NT2/D1 (cell line): ENCODE measurements around the gene ADAMTS5.

Experiments used
- DNase-seq: peaks from one replicate; pipeline ENCODE4 v3.0.0-alpha.2; 2011; ENCODE audit warnings: low read depth, low spot score
- H3K27me3 ChIP-seq: 2 replicates; pipeline ENCODE4 v1.6.0; 2011; ENCODE audit warnings: mild to moderate bottlenecking; ENCODE audit not compliant: insufficient read length, insufficient read depth
- H3K36me3 ChIP-seq: 2 replicates; pipeline ENCODE4 v1.6.1; 2011; ENCODE audit warnings: mild to moderate bottlenecking, low read length, mixed read lengths; ENCODE audit not compliant: insufficient read depth, insufficient read length
- H3K4me1 ChIP-seq: 2 replicates; pipeline ENCODE4 v1.5.1; 2011; ENCODE audit not compliant: insufficient read depth, insufficient read length
- H3K4me3 ChIP-seq: 2 replicates; pipeline ENCODE4 v1.5.1; 2011; ENCODE audit warnings: low read depth; ENCODE audit not compliant: insufficient read length
- H3K9ac ChIP-seq: 2 replicates; pipeline ENCODE4 v1.6.0; 2011; ENCODE audit warnings: low read depth; ENCODE audit not compliant: insufficient read length
- H3K9me3 ChIP-seq: 2 replicates; pipeline ENCODE4 v1.5.1; 2011; ENCODE audit warnings: mild to moderate bottlenecking, low read length; ENCODE audit not compliant: insufficient read depth
- SUZ12 ChIP-seq: IDR thresholded peaks from 2 replicates; pipeline ENCODE4 v1.6.1; 2011; ENCODE audit not compliant: insufficient read length, insufficient read depth; ENCODE audit errors: extremely low read depth
- YY1 ChIP-seq: IDR thresholded peaks from 2 replicates; pipeline ENCODE4 v1.6.1; 2011; ENCODE audit not compliant: insufficient read length, insufficient read depth
- ZNF274 ChIP-seq: IDR thresholded peaks from 2 replicates; pipeline ENCODE4 v1.6.1; 2011; ENCODE audit warnings: mild to moderate bottlenecking, low read depth, low read length

Gene ADAMTS5

GRCh38 chr21:26948194-26948593, 18.7 kb downstream of the ADAMTS5 start:
- H3K9me3 ChIP-seq: no peaks in the 10 kb centered on the region
- TF ChIP-seq ZNF274 (no peak), YY1 (no peak), SUZ12 (no peak)
- H3K9ac ChIP-seq: no peak overlapping the region
- H3K36me3 ChIP-seq: no peaks in the 10 kb centered on the region
- H3K4me1 ChIP-seq: peaks cover 5% of the 10 kb centered on the region
- no peak for DNase-seq
- no peak overlapping the region for H3K4me3 ChIP-seq
- peaks cover 19% of the 10 kb centered on the region for H3K27me3 ChIP-seq

GRCh38 chr21:26946744-26947446, 20.0 kb downstream of the ADAMTS5 start:
- H3K9ac ChIP-seq: no peak overlapping the region
- H3K4me1 ChIP-seq: peaks cover 5% of the 10 kb centered on the region
- TF ChIP-seq ZNF274 (no peak), SUZ12 (no peak), YY1 (no peak)
- H3K9me3 ChIP-seq: no peaks in the 10 kb centered on the region
- no peak overlapping the region for H3K4me3 ChIP-seq
- H3K27me3 ChIP-seq: peaks cover 19% of the 10 kb centered on the region
- H3K36me3 ChIP-seq: no peaks in the 10 kb centered on the region
- DNase-seq: no peak

- H3K4me1 ChIP-seq: peaks cover 5% of the 10 kb centered on the region
- TF ChIP-seq ZNF274: no peak
- no peak for TF ChIP-seq SUZ12
- TF ChIP-seq YY1: no peak
- DNase-seq: no peak
- no peak overlapping the region for H3K9ac ChIP-seq
- H3K9me3 ChIP-seq: no peaks in the 10 kb centered on the region
- peaks cover 19% of the 10 kb centered on the region for H3K27me3 ChIP-seq
- H3K4me3 ChIP-seq: no peak overlapping the region
- no peaks in the 10 kb centered on the region for H3K36me3 ChIP-seq
Measured at GRCh38 chr21:26945916-26946675, 20.8 kb downstream of the ADAMTS5 start.

- Histone ChIP-seq H3K36me3 (no peaks in the 10 kb centered on the region), H3K27me3 (peaks cover 19% of the 10 kb centered on the region), H3K9ac (no peak overlapping the region), H3K4me1 (peaks cover 5% of the 10 kb centered on the region), H3K4me3 (no peak overlapping the region), H3K9me3 (no peaks in the 10 kb centered on the region)
- TF ChIP-seq SUZ12 (no peak), ZNF274 (no peak), YY1 (no peak)
- DNase-seq: no peak
Measured at GRCh38 chr21:26943921-26944320, 23.0 kb downstream of the ADAMTS5 start.

- TF ChIP-seq YY1 (no peak), SUZ12 (no peak), ZNF274 (no peak)
Measured at GRCh38 chr21:26941421-26941820, 25.5 kb downstream of the ADAMTS5 start.

GRCh38 chr21:26939601-26940111, 27.2 kb downstream of the ADAMTS5 start:
- TF ChIP-seq ZNF274 (no peak), SUZ12 (no peak), YY1 (no peak)
- no peak overlapping the region for H3K9ac ChIP-seq
- no peaks in the 10 kb centered on the region for H3K9me3 ChIP-seq
- H3K4me3 ChIP-seq: no peak overlapping the region
- H3K36me3 ChIP-seq: no peaks in the 10 kb centered on the region
- no peak for DNase-seq
- H3K27me3 ChIP-seq: no peaks in the 10 kb centered on the region
- no peaks in the 10 kb centered on the region for H3K4me1 ChIP-seq

More at GRCh38 chr21:26941421-26941820, 25.5 kb downstream of the ADAMTS5 start:
- no peaks in the 10 kb centered on the region for H3K9me3 ChIP-seq
- peaks cover 5% of the 10 kb centered on the region for H3K4me1 ChIP-seq
- H3K27me3 ChIP-seq: peaks cover 5% of the 10 kb centered on the region
- H3K36me3 ChIP-seq: no peaks in the 10 kb centered on the region
- H3K9ac ChIP-seq: no peak overlapping the region
- H3K4me3 ChIP-seq: no peak overlapping the region
- DNase-seq: no peak

GRCh38 chr21:26936641-26937040, 30.2 kb downstream of the ADAMTS5 start:
- Histone ChIP-seq H3K27me3 (no peaks in the 10 kb centered on the region), H3K36me3 (no peaks in the 10 kb centered on the region), H3K9me3 (no peaks in the 10 kb centered on the region), H3K9ac (no peak overlapping the region), H3K4me3 (no peak overlapping the region), H3K4me1 (no peaks in the 10 kb centered on the region)
- no peak for TF ChIP-seq SUZ12
- TF ChIP-seq ZNF274: no peak
- no peak for TF ChIP-seq YY1
- no peak for DNase-seq
